Kidney epithelial cell (primary cell): ENCODE measurements around the gene AOPEP. TPM values are rescaled to one million over a fixed set of nuclear protein-coding genes. Genes with fewer than 3 reads are reported as not detected.

ENCODE experiments used
- DNase-seq: peaks from one replicate; pipeline ENCODE4 v3.0.0-alpha.2; 2010; ENCODE audit warnings: low read depth
- H3K27me3 ChIP-seq: 2 replicates; pipeline ENCODE4 v1.6.0; 2011; ENCODE audit warnings: low read length; ENCODE audit not compliant: control insufficient read depth, insufficient read depth
- H3K36me3 ChIP-seq: 2 replicates; pipeline ENCODE4 v1.5.1; 2011; ENCODE audit warnings: low read length; ENCODE audit not compliant: control insufficient read depth, insufficient read depth
- H3K4me3 ChIP-seq: 2 replicates; pipeline ENCODE4 v1.5.1; 2011; ENCODE audit warnings: low read depth, mild to moderate bottlenecking, control low read depth, low read length
- total RNA-seq: library from RNA; depleted of rRNA; stranded (reverse); fragments of >200 nt; gene quantifications from 2 replicates; pipeline ENCODE4 v1.2.3, GENCODE V29; 2015
- TF ChIP-seq, protein P1 (sequence below): IDR thresholded peaks from 2 replicates; pipeline ENCODE4 v1.5.1; 2011; ENCODE audit warnings: mild to moderate bottlenecking, moderate library complexity, low read length, control low read depth, inconsistent platforms; ENCODE audit not compliant: insufficient read depth, poor library complexity, severe bottlenecking

AOPEP gene
- total RNA-seq, 1 donor from 2014 or later, result 17.4 TPM

DNA sequence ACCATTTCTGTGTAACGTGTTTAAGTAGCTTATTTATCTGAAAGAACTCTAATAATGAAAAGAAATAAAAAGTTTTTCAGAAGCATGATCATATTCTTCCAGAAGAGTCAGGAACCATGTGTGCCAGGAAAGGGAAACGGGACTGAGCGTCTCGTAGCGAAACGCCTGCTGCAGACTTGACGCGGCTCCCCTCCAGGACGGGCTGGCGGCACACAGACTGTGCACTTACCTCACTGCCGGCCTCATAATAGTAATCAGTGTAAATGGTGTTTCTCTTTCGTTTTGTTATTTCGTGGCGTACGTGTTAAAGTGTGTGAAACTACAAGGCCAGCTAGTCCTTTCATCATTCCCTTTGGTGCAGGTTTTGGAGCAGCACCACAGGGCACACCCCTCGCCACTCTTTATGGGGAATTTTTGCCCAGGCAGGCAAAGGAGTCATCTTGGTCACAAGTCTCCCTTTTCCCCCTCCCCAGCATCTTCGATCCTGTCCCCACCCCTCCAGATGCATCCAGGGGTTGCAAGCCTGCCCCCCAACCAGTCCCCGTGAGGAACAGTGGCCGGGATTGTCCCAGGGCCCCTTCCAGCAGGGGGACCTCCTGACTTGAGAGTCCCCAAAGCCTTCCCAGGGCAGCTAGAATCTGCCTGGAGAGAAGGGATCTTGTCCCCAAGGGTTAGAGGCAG, 357.9 kb downstream of the AOPEP start:
- Histone ChIP-seq H3K4me3 (no peak overlapping the region), H3K27me3 (no peaks in the 10 kb centered on the region), H3K36me3 (peaks cover 14% of the 10 kb centered on the region)
- TF ChIP-seq, protein P1, sequence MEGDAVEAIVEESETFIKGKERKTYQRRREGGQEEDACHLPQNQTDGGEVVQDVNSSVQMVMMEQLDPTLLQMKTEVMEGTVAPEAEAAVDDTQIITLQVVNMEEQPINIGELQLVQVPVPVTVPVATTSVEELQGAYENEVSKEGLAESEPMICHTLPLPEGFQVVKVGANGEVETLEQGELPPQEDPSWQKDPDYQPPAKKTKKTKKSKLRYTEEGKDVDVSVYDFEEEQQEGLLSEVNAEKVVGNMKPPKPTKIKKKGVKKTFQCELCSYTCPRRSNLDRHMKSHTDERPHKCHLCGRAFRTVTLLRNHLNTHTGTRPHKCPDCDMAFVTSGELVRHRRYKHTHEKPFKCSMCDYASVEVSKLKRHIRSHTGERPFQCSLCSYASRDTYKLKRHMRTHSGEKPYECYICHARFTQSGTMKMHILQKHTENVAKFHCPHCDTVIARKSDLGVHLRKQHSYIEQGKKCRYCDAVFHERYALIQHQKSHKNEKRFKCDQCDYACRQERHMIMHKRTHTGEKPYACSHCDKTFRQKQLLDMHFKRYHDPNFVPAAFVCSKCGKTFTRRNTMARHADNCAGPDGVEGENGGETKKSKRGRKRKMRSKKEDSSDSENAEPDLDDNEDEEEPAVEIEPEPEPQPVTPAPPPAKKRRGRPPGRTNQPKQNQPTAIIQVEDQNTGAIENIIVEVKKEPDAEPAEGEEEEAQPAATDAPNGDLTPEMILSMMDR, result no peak
- no peak for DNase-seq

GRCh38 chr9:95085036-95085770, 358.7 kb downstream of the AOPEP start:
- peaks cover 14% of the 10 kb centered on the region for H3K36me3 ChIP-seq

DNA sequence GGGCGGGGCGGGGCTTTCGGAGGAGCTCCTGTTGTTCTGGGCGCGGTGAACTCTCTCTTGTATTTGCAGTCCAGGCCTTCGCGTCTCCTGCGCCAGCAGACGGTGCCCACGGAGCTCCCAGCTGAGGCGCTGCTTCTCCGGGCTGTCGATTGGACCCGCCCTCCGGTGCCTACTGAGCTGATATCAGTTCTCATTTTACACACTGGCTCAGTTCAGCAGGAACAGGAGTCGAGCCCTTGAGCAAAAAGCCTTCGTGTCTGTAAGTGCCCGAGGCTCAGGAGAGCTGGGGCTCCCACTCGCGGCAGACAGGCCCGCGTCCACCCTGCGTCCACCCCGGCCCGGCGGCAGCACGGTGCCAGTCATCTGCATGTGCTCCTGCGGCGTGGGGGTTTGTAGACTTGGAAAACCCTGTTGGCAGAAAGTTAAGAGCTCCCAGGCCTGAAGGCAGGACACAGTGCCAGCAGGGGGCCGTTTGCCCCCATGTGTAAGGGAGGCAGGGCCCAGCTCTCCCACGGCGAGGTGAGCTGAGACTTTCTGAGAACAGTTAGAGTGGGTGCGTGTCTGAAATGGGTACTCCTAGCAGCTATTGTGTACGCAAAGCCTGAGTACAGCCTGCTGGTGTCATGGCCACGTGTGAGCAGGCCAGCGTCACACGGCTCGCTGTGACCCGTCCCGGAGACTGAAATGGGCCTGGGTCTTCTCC, 359.5 kb downstream of the AOPEP start:
- Histone ChIP-seq H3K4me3 (no peak overlapping the region), H3K36me3 (peaks cover 14% of the 10 kb centered on the region), H3K27me3 (no peaks in the 10 kb centered on the region)
- DNase-seq, result no peak
- TF ChIP-seq, protein P1, result no peak

More at GRCh38 chr9:95085036-95085770, 358.7 kb downstream of the AOPEP start:
- H3K4me3 ChIP-seq, result no peak overlapping the region
- TF ChIP-seq, protein P1, result no peak
- no peak for DNase-seq
- no peaks in the 10 kb centered on the region for H3K27me3 ChIP-seq

- no peak overlapping the region for H3K4me3 ChIP-seq
- peaks cover 14% of the 10 kb centered on the region for H3K36me3 ChIP-seq
- no peak for DNase-seq
- H3K27me3 ChIP-seq, result no peaks in the 10 kb centered on the region
- TF ChIP-seq, protein P1, result no peak
Measured at GRCh38 chr9:95086564-95086955, 360.1 kb downstream of the AOPEP start.

DNA sequence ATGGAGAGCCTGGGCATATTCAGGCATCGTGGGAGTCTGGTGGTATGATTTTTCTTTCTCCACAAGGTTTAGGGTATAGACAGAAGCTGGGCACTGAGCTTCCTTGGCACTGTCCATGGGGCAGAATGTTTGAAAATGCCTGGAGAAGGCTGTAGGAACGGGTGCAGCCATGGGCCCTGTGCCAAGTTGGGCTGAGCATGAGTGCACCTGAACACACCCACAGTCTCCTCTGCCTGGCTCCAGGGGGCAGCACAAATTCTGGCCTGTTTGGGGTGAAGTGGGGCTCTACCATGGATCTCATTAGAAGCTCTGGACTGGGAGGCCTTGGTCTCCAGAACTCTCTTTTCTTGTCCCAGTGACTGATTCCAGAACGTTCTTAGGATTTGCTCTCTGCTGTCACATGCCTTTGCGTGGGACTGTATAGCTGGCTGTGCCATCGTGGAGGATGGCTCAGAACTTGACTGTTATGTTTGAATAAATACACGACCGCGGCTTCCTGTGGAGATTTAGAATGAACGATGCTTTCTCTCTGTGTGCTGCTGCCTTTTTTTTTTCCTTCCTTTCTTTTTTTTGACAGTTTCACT, 361.3 kb downstream of the AOPEP start:
- DNase-seq, result no peak
- Histone ChIP-seq H3K36me3 (peaks cover 13% of the 10 kb centered on the region), H3K4me3 (no peak overlapping the region), H3K27me3 (no peaks in the 10 kb centered on the region)
- TF ChIP-seq, protein P1, result peak; percentile 44
